ENCODE measurements around the gene CIT. TPM values are rescaled to one million over a fixed set of nuclear protein-coding genes. Genes with fewer than 3 reads are reported as not detected.
A peak's percentile ranks its signal among the peaks of the same experiment; 100 is the strongest.

Gene CIT
- total and polyA plus RNA-seq, 9 of the 15 experiments (the other 6 are each of a cell fraction or from before 2014, with no cell fraction given): 1.1 to 46.7 (median 21.3) TPM

DNA sequence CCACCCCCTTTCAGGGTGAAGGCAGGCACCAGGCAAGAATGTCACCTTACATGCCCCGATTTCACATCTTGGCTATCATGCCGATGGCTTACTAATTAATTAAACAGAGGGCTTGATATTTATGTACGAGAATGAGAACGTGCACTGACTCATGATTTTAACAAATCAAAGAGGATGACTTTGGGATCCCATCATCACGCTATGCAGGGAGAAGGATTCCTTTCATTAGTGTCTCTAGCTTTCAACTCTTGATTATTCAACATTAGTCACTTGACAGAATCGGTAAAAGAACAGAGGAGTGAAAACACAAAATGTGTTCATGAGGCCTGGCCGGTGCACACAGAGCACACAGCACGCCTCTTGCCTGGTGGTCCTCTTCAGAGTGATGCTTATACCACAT is 128.6 kb downstream of the CIT start (continued):
- TF ChIP-seq ZNF780A (CRISPR knock-in tag; IDR thresholded peaks at IDR 0.05) (no peak), BDP1 (IDR thresholded peaks at IDR 0.05; ENCODE audit: insufficient read depth, insufficient read length) (no peak), HNRNPLL (IDR thresholded peaks at IDR 0.05; ENCODE audit: low read depth, low read length, poor library complexity, severe bottlenecking) (no peak)

DNA sequence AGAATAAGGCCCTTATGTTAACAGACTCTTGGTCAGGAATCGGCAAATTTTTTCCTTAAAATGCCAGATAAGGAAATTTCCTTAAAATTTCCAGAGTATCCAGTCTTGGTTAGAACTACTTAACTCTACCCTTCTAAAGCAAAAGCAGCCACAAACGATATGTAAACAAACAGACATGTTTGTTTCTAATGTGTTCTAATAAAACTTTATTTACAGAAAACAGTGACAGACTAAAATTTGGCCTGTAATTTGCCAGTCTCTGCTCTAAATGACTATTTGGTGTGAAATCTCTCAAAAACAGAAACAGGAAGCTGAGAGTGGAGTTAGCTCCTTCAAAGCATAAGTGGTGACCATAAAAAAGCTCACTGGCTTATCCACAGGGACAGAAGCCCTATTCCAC is 131.0 kb downstream of the CIT start:
- ChIA-PET CTCF (ENCODE audit: low intra/inter-chr PET ratio) (no interaction called here), POLR2A (interaction anchor here (1.0 kb wide), 1 partner anchor 9 kb away, joined by 3 read pairs; no protein-coding TSS in a partner anchor)
- ATAC-seq: no peak
- no TSS peak for BruUV-seq (replicated peaks)
- H3K4me3 ChIP-seq: no peak overlapping the region
- WGBS (ENCODE audit: insufficient coverage, low coverage, missing lambda C conversion rate): 74% methylated on average over 2 of the region's 2 CpGs
- H3K4me2 ChIP-seq (ENCODE audit: insufficient read depth, low read length): no peak overlapping the region
- in situ Hi-C loops (cut with MboI) (no loop called here), intact Hi-C loops (cut with micrococcal nuclease) (no loop called here)
- no peak for DNase-seq (ENCODE audit: extremely low read depth in 1 of 4, low spot score in 3 of 4)
- no peaks in the 10 kb centered on the region for H3K27me3 ChIP-seq (ENCODE audit: control insufficient read depth in 2 of 2, insufficient read depth in 2 of 2, low read length in 2 of 2)
- H3K36me3 ChIP-seq (ENCODE audit: control insufficient read depth, insufficient read depth, low read length): peaks cover 63% of the 10 kb centered on the region
- no peaks in the 10 kb centered on the region for H3K9me1 ChIP-seq (ENCODE audit: control insufficient read depth, insufficient read depth, low read length)
- H4K20me1 ChIP-seq (replicated peaks; ENCODE audit: control insufficient read depth, insufficient read depth, low read length): no peaks in the 10 kb centered on the region; the same call in 1 of the 2 replicates
- peaks cover 2% of the 10 kb centered on the region; the same call in 1 of the 2 replicates for H3K9me3 ChIP-seq (replicated peaks; ENCODE audit: control insufficient read depth, insufficient read depth, low read depth, low read length)
- no peak overlapping the region for H3K9ac ChIP-seq (ENCODE audit: insufficient read depth in 1 of 2, low read depth in 2 of 2, low read length in 2 of 2)
- FAIRE-seq: no peak
- no peak overlapping the region for H3K27ac ChIP-seq (ENCODE audit: extremely low read depth, low read depth, low read length)
- no peak overlapping the region for H2AFZ ChIP-seq (ENCODE audit: low read depth, low read length)
- no peaks in the 10 kb centered on the region for H3K79me2 ChIP-seq (ENCODE audit: control insufficient read depth, insufficient read depth, low read length)
- H3K4me1 ChIP-seq (replicated peaks in 1 of 2; ENCODE audit: control insufficient read depth in 2 of 2, insufficient read depth in 2 of 2, low read length in 2 of 2): no peaks in the 10 kb centered on the region
- no peak for TF ChIP-seq POLR2AphosphoS2 (IDR thresholded peaks at IDR 0.05; ENCODE audit: low read length)
- TF ChIP-seq SIRT6 (IDR thresholded peaks at IDR 0.05; ENCODE audit: low read depth, low read length): no peak
- no peak for TF ChIP-seq GTF2B (IDR thresholded peaks at IDR 0.05; ENCODE audit: extremely low read depth, insufficient read length)
- no peak for TF ChIP-seq ZNF134 (CRISPR knock-in tag; conservative IDR thresholded peaks at IDR 0.05)
- TF ChIP-seq, protein P1, sequence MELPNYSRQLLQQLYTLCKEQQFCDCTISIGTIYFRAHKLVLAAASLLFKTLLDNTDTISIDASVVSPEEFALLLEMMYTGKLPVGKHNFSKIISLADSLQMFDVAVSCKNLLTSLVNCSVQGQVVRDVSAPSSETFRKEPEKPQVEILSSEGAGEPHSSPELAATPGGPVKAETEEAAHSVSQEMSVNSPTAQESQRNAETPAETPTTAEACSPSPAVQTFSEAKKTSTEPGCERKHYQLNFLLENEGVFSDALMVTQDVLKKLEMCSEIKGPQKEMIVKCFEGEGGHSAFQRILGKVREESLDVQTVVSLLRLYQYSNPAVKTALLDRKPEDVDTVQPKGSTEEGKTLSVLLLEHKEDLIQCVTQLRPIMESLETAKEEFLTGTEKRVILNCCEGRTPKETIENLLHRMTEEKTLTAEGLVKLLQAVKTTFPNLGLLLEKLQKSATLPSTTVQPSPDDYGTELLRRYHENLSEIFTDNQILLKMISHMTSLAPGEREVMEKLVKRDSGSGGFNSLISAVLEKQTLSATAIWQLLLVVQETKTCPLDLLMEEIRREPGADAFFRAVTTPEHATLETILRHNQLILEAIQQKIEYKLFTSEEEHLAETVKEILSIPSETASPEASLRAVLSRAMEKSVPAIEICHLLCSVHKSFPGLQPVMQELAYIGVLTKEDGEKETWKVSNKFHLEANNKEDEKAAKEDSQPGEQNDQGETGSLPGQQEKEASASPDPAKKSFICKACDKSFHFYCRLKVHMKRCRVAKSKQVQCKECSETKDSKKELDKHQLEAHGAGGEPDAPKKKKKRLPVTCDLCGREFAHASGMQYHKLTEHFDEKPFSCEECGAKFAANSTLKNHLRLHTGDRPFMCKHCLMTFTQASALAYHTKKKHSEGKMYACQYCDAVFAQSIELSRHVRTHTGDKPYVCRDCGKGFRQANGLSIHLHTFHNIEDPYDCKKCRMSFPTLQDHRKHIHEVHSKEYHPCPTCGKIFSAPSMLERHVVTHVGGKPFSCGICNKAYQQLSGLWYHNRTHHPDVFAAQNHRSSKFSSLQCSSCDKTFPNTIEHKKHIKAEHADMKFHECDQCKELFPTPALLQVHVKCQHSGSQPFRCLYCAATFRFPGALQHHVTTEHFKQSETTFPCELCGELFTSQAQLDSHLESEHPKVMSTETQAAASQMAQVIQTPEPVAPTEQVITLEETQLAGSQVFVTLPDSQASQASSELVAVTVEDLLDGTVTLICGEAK (IDR thresholded peaks at IDR 0.05): peak; percentile 92
- TF ChIP-seq, protein P1 (CRISPR knock-in tag; IDR thresholded peaks at IDR 0.05): peak; percentile 89
- TF ChIP-seq ZNF140 (CRISPR knock-in tag; IDR thresholded peaks at IDR 0.05): no peak
- TF ChIP-seq, protein P2, sequence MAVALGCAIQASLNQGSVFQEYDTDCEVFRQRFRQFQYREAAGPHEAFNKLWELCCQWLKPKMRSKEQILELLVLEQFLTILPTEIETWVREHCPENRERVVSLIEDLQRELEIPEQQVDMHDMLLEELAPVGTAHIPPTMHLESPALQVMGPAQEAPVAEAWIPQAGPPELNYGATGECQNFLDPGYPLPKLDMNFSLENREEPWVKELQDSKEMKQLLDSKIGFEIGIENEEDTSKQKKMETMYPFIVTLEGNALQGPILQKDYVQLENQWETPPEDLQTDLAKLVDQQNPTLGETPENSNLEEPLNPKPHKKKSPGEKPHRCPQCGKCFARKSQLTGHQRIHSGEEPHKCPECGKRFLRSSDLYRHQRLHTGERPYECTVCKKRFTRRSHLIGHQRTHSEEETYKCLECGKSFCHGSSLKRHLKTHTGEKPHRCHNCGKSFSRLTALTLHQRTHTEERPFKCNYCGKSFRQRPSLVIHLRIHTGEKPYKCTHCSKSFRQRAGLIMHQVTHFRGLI (CRISPR knock-in tag; IDR thresholded peaks at IDR 0.05): no peak

Measured in K562 (cell line).